Activated gamma-delta T cell treated with Interleukin-2 at 50 U/mL for 16 hours (primary cell): ENCODE measurements around the gene THUMPD3.

Experiments
- DNase-seq: peaks from one replicate; pipeline ENCODE4 v3.0.0-alpha.2; 2020

Gene THUMPD3

GRCh38 chr3:9397906-9398699, 35.2 kb downstream of the THUMPD3 start:
- DNase-seq: peak; percentile 31

GRCh38 chr3:9398700-9399336, 36.0 kb downstream of the THUMPD3 start:
- DNase-seq: no peak

GRCh38 chr3:9399337-9399703, 36.5 kb downstream of the THUMPD3 start:
- DNase-seq: no peak

DNA sequence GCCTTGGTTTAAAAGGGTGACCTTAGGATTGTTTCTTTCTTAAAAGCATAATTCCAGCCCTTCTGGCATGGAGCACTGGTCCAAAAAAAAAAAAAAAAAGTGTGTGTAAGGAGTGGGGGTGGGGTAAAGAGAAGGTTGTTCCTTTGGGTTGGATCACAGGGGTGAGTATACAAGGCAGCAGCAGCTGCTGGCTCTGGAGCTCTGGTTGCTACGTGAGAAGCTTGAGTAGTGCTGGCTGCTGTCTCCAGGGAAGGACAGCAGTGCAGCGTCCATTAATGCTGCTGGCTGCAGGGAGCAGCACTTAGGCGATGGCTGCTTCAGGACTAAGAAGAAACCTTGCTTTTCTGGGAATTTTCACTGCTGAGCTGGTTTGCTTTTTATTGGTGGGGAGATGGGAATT, 36.9 kb downstream of the THUMPD3 start:
- no peak for DNase-seq

DNA sequence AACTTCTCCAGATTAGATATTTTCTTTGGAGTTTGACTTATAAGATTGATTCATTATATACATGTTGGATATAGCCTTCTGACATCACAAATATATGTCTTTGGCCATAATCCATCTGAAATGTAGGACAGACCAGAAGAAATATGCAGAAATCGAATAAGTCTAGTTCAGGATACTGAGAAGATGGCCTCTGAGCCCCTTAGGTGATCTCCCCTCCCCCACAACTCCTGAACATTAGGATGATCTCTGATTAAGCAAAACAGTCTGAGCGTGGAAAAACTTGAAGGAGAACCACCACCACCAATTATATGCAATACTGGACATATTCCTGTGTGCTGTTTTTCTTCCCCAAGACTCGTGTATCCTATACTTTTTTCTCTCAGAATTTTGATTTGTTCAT, 37.8 kb downstream of the THUMPD3 start:
- DNase-seq: no peak

DNA sequence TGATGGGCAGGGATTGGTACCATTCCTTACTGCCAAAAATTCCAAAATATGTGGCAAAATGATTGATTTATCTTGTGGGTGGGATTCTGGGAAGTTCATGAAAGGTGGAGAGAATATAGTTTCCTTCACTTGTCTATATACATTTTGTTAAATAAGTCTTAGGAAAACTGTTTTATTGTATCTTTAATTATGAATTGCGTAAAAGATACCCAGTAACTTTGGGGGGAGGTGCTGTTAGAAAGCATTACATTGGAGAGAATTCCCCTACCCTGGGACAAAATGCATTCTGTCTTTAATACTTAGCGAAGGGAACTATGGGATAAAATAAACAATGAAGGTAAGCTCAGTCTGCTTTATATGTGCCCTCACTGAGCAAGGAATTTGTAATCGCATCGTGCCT, 39.1 kb downstream of the THUMPD3 start:
- DNase-seq: no peak

DNA sequence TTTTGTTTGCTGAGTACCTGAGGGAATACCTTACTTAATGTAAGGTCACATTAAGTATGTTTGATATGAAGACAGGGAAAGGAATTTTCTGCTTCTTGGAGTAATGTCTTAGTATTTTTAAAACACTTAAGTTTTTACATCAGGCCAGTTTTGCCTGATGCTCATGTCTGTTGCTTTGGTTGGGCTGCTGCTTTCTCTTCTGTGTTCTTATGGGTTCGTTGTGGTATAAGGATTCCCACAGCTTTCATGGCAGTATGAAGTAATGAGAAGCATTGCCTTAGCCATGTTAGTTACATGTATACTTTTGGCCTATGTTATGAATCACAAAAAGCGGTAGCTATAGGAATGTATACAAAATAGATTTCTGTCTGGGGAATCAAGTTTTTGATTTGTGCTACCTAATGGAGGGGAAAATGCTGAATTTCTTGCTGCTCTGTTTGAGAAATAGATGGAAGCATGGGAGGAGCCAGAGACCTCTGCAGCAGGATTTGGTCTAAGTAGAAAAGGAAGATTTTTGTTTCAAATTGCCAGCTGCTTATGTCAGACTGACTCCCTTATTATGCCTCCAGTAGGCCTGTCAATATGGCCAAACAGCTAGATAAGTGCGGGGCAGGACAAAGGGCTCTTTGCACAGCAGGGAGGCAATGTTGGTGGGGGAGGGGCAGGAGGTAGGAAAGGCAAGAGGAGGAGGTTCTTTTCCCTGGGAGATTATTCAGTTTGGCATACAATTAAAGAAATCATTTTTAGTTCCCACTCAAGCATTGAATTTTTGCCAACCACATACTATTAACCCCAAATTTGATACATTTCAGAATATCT, 39.8 kb downstream of the THUMPD3 start:
- DNase-seq: no peak

- DNase-seq: no peak
Observed at GRCh38 chr3:9403463-9403862, 40.6 kb downstream of the THUMPD3 start.

- peak; percentile 14 for DNase-seq
Observed at GRCh38 chr3:9404680-9405079, 41.8 kb downstream of the THUMPD3 start.

GRCh38 chr3:9405756-9406155, 42.9 kb downstream of the THUMPD3 start:
- DNase-seq: no peak

- no peak for DNase-seq
Observed at GRCh38 chr3:9406856-9407626, 44.2 kb downstream of the THUMPD3 start.

DNA sequence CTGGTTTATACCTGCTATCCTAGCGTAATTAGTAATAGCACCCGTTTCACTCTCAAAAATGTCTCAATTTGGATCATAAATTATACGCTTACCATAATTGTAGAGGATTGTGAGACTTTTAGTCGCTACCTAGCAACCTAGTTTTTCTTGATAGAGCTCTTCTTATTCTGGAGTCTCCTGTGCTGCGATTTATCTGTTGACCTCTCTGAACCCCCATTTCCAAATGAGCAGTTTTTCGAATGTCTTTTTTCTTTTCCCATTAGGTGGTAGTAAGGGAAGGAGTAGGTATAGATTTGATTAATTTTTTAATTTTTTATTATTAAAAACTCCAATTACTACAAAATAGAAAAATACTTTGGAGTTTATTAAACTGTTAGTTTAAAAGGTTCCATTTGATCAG, 45.2 kb downstream of the THUMPD3 start:
- no peak for DNase-seq

- DNase-seq: no peak
Observed at GRCh38 chr3:9408546-9408945, 45.7 kb downstream of the THUMPD3 start.

DNA sequence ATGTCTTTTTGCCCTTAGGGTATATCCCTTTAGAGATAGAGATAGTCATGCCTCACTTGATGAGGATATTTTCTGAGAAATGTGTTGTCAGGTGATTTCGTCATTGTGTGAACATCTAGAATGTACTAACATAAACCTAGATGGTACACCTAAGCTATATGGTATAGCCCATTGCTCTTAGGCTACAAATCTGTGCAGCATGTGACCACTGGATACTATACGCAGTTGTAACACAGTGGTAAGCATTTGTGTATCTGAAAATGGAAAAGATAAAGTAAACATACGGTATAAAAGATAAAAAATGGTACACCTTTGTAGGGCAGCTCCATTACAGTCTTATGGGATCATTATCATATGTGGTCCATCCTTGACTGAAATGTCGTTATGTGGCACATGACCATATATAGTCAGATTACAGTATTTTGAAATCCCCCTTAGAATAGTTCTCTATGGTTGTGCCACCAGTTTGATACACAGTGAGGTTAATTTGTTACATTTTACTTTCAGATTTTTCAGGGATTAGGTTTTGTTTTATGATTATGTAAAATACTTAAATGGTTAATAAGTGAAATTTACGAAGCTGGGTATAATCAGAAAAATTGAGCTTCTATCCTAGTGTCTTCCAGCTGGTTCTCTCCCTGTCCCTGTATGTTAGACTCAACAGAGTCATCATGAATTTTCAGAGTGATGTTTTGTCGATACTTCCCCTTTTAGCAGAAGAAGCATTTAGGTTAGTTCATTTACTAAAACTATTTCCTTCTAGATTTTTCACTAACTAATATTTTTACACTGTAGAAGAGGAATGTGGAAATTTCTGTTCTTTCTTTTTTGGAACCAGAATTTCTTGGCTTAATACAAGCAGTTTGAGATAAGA, 47.4 kb downstream of the THUMPD3 start:
- no peak for DNase-seq

GRCh38 chr3:9411302-9411701, 48.4 kb downstream of the THUMPD3 start:
- DNase-seq: no peak

GRCh38 chr3:9412293-9412692, 49.4 kb downstream of the THUMPD3 start:
- no peak for DNase-seq

DNA sequence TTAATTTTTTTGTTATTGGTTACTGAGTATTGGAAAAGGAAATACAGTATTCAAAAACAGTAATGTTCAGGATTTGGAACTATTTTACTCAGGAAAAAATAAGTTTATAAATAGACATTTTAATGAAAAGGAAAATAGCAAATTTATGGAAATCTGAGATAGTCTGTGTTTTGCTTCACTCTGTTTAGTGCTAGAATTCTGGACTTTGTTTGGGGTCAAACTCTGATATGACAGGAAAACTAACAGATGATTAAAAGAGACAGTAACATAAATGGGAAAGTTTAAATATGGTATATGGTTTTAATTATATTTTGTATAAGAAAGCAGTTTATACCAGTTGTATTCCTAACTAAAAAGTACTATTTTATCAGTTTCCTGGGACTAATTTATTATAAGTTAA, 52.0 kb downstream of the THUMPD3 start:
- no peak for DNase-seq

DNA sequence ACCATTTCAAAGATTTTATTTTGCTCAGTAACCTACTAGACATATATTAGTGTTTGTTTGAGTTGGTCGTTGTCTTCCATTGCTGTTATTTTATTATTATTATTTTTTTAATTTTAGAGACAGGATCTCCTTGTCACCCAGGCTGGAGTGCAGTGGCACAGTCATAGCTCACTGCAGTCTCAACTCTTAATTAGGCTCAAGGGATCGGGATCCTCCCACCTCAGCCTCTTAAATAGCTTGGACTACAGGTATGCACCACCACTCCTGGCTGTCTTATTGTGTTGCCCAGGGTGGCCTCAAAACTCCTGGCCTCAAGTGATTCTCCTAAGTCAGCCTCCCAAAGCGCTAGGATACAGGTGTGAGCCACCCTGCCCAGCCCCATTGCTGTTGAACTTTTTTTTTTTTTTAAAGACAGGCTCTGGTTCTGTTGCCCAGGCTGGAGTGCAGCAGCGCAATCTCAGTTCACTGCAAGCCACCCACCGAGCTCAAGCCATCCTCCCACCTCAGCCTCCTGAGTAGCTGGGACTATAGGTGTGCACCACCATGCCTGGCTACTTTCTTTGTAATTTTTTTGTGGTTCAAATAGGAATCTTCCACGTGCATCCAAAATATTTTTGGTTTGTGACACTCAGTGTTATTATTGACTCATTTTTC, 52.8 kb downstream of the THUMPD3 start:
- DNase-seq: no peak

GRCh38 chr3:9416139-9416780, 53.4 kb downstream of the THUMPD3 start:
- DNase-seq: no peak

DNA sequence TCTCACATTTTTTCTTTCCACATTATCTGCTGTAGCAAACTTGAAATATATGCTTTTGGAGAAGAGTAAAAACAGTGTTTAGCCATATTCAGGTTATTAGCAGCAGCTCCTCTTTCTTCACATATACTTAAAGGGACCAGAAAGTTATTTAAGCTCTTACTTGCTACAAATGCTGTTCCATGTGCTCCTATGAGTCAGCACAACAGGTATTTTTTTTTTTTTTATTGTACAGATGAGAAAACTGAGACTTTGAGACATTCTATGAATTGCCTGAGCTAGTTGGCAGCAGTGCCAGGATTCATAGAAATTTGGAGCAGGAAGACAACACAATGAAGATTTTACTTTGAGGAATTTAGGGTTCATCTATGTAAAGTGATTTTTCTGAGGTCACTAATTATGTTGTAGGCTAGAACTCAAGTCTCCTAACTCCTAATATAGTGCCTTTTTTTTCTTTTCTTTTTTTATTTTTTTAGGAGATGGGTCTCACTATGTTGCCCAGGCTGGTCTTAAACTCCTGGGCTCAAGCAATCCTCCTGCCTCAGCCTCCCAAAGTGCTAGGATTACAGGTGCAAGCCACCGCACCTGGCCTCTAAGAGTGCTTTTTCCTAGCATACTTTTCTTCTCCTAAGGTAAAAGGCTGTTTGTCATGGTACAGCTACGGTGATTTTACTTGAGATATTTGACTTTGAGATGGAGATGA, 58.1 kb downstream of the THUMPD3 start:
- DNase-seq: no peak
